ENCODE measurements around the gene KRT6A. TPM values are rescaled to one million over a fixed set of nuclear protein-coding genes. Genes with fewer than 3 reads are reported as not detected.

The KRT6A gene
- total RNA-seq, 4 donors from 2014 or later = 0.98 TPM; not detected in 3

DNA sequence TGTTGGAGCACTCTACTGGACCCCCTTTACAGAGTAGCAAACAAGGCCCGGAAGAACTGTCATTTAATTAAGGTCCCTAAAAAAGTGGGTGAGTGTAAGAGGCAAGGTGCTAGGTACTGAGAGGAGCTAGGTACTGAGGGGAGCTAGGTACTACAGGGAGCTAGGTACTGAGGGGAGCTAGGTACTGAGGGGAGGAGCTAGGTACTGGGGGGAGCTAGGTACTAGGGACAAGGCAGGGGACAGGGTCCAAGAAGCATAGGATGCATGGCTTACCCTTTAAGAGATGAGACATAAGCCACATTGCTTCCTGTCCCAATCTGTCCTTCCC is 22.2 kb upstream of the KRT6A start:
- TF ChIP-seq CTCF (IDR thresholded peaks at IDR 0.05; ENCODE audit: low read depth) = no peak

GRCh38 chr12:52514471-52515318 is 21.6 kb upstream of the KRT6A start:
- no peak for TF ChIP-seq CTCF (IDR thresholded peaks at IDR 0.05; ENCODE audit: low read depth)

DNA sequence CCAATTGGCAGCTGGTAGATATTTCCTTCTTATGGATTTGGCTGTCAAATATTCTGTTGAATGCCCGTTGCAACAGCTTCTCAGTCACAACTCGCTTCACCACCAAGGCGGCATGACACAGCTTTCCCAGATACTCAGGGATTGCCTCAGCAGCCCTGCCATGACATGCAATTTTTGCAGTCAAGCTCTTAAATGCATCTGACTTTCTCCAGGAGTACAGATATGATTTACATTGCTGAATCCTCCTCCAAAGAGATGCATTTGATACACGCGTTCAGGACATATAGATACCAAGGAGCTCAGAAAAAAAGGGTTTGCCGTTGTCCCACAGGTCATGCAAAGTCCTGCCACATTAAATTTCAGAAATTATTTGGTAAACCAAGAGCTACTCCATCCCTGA is 20.7 kb upstream of the KRT6A start:
- TF ChIP-seq CTCF (IDR thresholded peaks at IDR 0.05; ENCODE audit: low read depth) = no peak

DNA sequence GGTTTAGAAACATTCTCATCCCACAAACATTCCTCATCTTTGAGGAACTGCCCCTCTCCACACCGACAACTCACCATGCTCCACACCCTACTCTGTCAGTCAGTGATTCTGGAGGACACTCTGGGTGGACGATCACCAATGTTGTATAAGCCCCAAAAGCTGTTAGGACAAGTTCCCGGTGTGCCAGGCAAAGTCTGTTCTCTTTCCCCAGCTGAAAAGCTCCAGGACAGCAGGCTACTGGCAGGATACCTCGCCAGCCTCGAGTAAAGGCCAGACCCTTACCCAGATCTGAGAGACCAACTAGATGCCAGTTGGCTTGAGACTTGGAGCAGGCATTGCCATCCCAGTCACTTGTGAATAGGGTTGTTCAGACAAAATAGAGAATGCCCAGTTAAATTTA is 15.2 kb upstream of the KRT6A start:
- no peak for TF ChIP-seq CTCF (IDR thresholded peaks at IDR 0.05; ENCODE audit: low read depth)

DNA sequence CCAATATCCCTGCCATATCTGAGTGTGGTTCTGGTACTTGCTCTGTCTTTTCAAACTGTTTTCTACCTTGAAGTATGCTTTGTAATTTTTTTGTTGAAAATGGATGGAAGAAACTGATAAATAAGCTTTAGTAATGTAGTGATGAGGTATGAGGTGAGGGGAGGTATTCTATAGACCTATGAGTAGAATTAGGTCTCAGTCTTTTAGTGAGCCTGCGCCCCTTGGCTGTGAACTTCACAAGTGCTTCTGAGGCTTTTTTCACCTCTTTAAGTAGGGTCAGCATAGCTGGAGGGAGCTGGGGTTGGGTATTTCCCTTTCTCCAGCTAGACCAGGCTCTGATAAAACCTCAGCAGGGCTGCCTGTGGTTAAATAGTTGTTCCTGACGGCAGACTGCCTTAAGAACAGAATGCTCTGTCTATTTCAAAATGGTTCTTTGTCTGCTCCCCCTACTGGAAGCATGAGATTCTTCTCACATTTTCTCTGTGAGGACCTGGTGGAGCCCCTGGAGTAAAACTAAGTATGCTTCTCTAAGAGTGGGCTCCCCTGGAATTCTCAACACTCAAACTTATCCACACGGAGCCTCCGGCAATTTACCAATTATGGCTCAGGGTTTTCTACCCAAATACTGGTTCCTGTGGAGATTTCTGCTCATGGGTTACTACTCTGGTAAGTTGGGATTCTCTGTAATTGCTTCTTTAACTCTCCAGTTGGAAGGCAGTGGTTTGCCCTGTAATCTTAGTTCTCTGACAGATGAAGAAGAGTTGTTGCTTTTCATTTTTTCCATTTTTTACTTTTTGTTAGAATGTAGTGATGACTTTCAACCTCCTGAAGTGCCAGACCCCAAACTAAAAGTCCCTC is 14.0 kb upstream of the KRT6A start:
- TF ChIP-seq CTCF (IDR thresholded peaks at IDR 0.05; ENCODE audit: low read depth) = no peak

DNA sequence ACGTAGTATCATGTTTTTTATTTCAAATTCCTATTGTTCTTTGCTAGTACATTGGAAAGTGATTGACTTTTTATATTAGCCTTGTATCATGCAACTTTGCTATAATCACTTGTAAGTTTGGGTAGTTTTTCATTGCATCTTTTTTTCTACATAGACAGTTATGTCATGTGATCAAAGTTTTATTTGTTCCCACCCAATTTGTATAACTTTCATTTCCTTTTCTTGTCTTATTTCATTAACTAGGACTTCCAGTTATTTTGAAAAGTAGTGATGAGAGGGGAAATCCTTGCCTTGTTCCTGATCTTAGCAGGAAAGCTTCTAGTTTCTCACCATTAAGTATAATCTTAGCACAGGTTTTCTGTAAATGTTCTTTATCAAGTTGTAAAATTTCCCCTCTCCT is 9.8 kb upstream of the KRT6A start:
- TF ChIP-seq CTCF (IDR thresholded peaks at IDR 0.05; ENCODE audit: low read depth) = no peak

DNA sequence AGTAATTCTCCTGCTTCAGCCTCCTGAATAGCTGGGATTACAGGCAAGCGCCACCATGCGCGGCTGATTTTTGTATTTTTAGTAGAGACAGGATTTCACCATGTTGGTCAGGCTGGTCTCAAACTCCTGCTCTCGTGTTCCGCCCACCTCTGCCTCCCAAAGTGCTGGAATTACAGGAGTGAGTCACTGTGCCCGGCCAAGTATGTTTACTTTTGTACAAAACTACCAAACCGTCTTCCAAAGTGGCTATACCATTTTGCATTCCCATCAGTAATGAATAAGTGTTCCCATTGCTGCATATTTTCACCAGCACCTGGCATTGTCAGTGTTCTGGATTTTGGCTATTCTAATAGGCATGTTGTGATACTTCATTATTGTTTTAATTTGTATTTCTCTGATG is 8.4 kb upstream of the KRT6A start:
- no peak for TF ChIP-seq CTCF (IDR thresholded peaks at IDR 0.05; ENCODE audit: low read depth)
